Measurements from ENCODE around the gene ZNF277.

The ZNF277 gene

GRCh38 chr7:112185005-112185834, 21.3 kb upstream of the ZNF277 start:
- DNase-seq: no peak

GRCh38 chr7:112186300-112186699, 20.2 kb upstream of the ZNF277 start:
- DNase-seq: no peak

GRCh38 chr7:112188257-112188656, 18.2 kb upstream of the ZNF277 start:
- no peak for DNase-seq

- DNase-seq: no peak
These were observed 16.8 kb upstream of the ZNF277 start for GRCh38 chr7:112189691-112190090.

- no peak for DNase-seq
These were observed 16.4 kb upstream of the ZNF277 start for GRCh38 chr7:112190120-112190519.

- no peak for DNase-seq
These were observed 14.0 kb upstream of the ZNF277 start for GRCh38 chr7:112192236-112193154.

GRCh38 chr7:112193915-112194502, 12.5 kb upstream of the ZNF277 start:
- DNase-seq: no peak

- DNase-seq: no peak
These were observed 10.8 kb upstream of the ZNF277 start for GRCh38 chr7:112195717-112196116.

- DNase-seq: no peak
These were observed 9.2 kb upstream of the ZNF277 start for GRCh38 chr7:112197322-112197721.

- no peak for DNase-seq
These were observed 7.3 kb upstream of the ZNF277 start for GRCh38 chr7:112199035-112199655.

GRCh38 chr7:112199672-112200071, 6.8 kb upstream of the ZNF277 start:
- no peak for DNase-seq

GRCh38 chr7:112201411-112201810, 5.1 kb upstream of the ZNF277 start:
- no peak for DNase-seq

- DNase-seq: no peak
These were observed 4.7 kb upstream of the ZNF277 start for GRCh38 chr7:112201839-112202238.

- DNase-seq: peak; percentile 13 to 33
These were observed 3.7 kb upstream of the ZNF277 start for GRCh38 chr7:112202816-112203215.

- DNase-seq: no peak
These were observed 3.1 kb upstream of the ZNF277 start for GRCh38 chr7:112203365-112203739.

- DNase-seq: peak in 1 of 2 donors; percentile 16
These were observed 1.8 kb upstream of the ZNF277 start for GRCh38 chr7:112204499-112205342.

GRCh38 chr7:112205343-112206237, 905 bp upstream of the ZNF277 start:
- peak; percentile 21 to 33 for DNase-seq

- peak in 1 of 2 donors; percentile 8 for DNase-seq
These were observed 597 bp downstream of the ZNF277 start for GRCh38 chr7:112206991-112207592.

- no peak for DNase-seq
These were observed 1.3 kb downstream of the ZNF277 start for GRCh38 chr7:112207765-112208164.

GRCh38 chr7:112211348-112211907, 4.9 kb downstream of the ZNF277 start:
- DNase-seq: no peak
